HepG2 (cell line): ENCODE data around the gene ARID5B. TPM values are rescaled to one million over a fixed set of nuclear protein-coding genes. Genes with fewer than 3 reads are reported as not detected.

Source experiments
- ATAC-seq: fragments of 200-7000 bp; cut with Tn5 transposase; 3 replicates; pipeline ENCODE4 v1.9.1; 2020; ENCODE audit warnings: mild to moderate bottlenecking, moderate library complexity
- BruUV-seq: library from RNA; stranded (reverse); fragments of 400-500 nt; replicated peaks from 2 replicates; lab custom pipeline; 2021; lab: Mats Ljungman, UMichigan
- CTCF ChIA-PET: fragments of 300-600 bp; formaldehyde crosslinking; extraction: SDS; loops from one replicate; lab custom pipeline; 2021; ENCODE audit warnings: low total read pairs, inconsistent platforms, low intra/inter-chr PET ratio; lab: Yijun Ruan, JAX
- POLR2A ChIA-PET: fragments of 350-600 bp; sonication (Branson Sonifier 250); formaldehyde crosslinking; loops from one replicate; lab custom pipeline; 2020; ENCODE audit warnings: antibody characterized with exemption, inconsistent platforms; lab: Yijun Ruan, JAX
- DNase-seq: peaks from one replicate; pipeline ENCODE4 v3.0.0-alpha.2; 2015; ENCODE audit warnings: low spot score
- FAIRE-seq: peaks from 3 replicates; lab custom pipeline; 2011; peaks lifted over from hg19 to GRCh38; lab: Jason Lieb, UNC
- H2AFZ ChIP-seq: one replicate; pipeline ENCODE4 v1.6.1; 2011; ENCODE audit warnings: low read length, inconsistent platforms
- H3K27ac ChIP-seq: fragments of 300-600 bp; 3 replicates; pipeline ENCODE4 v1.8.0; 2011; ENCODE audit warnings: mixed run types, mild to moderate bottlenecking, mixed read lengths, low read length, inconsistent platforms; ENCODE audit not compliant: insufficient read depth; ENCODE audit errors: extremely low read length
- H3K27me3 ChIP-seq, 2 experiments: fragments of 200-600 bp in 1 of 2; 2 replicates in 1 of 2; 3 replicates in 1 of 2; pipeline versions ENCODE4 v1.6.0 to v1.8.0; 2011; ENCODE audit warnings: low read length in 2 of 2, mild to moderate bottlenecking in 2 of 2, moderate library complexity in 2 of 2, inconsistent platforms in 1 of 2; ENCODE audit not compliant: insufficient read depth in 2 of 2, control insufficient read depth in 1 of 2
- H3K36me3 ChIP-seq, 2 experiments: fragments of 200-600 bp in 1 of 2; replicated peaks in 1 of 2; 2 replicates in 1 of 2; 3 replicates in 1 of 2; pipeline versions ENCODE4 v1.5.1 to v1.8.0; 2011; ENCODE audit warnings: low read length in 2 of 2, inconsistent platforms in 1 of 2; ENCODE audit not compliant: insufficient read depth in 2 of 2, control insufficient read depth in 1 of 2
- H3K4me1 ChIP-seq: 2 replicates; pipeline ENCODE4 v1.5.1; 2012; ENCODE audit warnings: low read length, inconsistent platforms; ENCODE audit not compliant: insufficient read depth
- H3K4me2 ChIP-seq: 2 replicates; pipeline ENCODE4 v1.6.0; 2011; ENCODE audit warnings: low read depth, low read length, inconsistent platforms
- H3K4me3 ChIP-seq, 3 experiments: fragments of 200-600 bp in 1 of 3; sonication (generic), shearing (Covaris generic) in 1 of 3; replicated peaks in 1 of 3; 2 replicates each; pipeline ENCODE4 v1.5.1; 2011 to 2016; ENCODE audit warnings: low read length in 3 of 3, inconsistent platforms in 2 of 3, low read depth in 2 of 3, mild to moderate bottlenecking in 2 of 3, control low read depth in 1 of 3, mixed read lengths in 1 of 3; ENCODE audit not compliant: insufficient read depth in 1 of 3
- H3K79me2 ChIP-seq: one replicate; pipeline ENCODE4 v1.6.1; 2011; ENCODE audit warnings: low read length, inconsistent platforms; ENCODE audit not compliant: insufficient read depth
- H3K9ac ChIP-seq: 2 replicates; pipeline ENCODE4 v1.6.0; 2011; ENCODE audit warnings: mild to moderate bottlenecking, low read depth, low read length, inconsistent platforms; ENCODE audit not compliant: insufficient read depth
- H3K9me3 ChIP-seq: 2 replicates; pipeline ENCODE4 v1.5.1; 2012; ENCODE audit warnings: mild to moderate bottlenecking, low read length
- H4K20me1 ChIP-seq: 2 replicates; pipeline ENCODE4 v1.6.0; 2011; ENCODE audit warnings: inconsistent platforms, mild to moderate bottlenecking, low read length, moderate library complexity; ENCODE audit not compliant: insufficient read depth
- ARID5B ChIP-seq: IDR thresholded peaks from 2 replicates; pipeline ENCODE4 v1.4.0; 2020; ENCODE audit warnings: mild to moderate bottlenecking, missing genetic modification reagents
- CBX5 ChIP-seq: sonication (generic); formaldehyde crosslinking; IDR thresholded peaks from 2 replicates; pipeline ENCODE4 v1.4.0; 2020; ENCODE audit warnings: missing genetic modification reagents, borderline replicate concordance
- FIP1L1 ChIP-seq: fragments of 200-400 bp; formaldehyde crosslinking; IDR thresholded peaks from 2 replicates; pipeline ENCODE4 v1.6.1; 2018; ENCODE audit warnings: low read depth, mild to moderate bottlenecking, low read length, moderate library complexity, borderline replicate concordance; ENCODE audit not compliant: insufficient read depth
- KDM2A ChIP-seq: sonication (generic); formaldehyde crosslinking; IDR thresholded peaks from 2 replicates; pipeline ENCODE4 v1.4.0; 2020; ENCODE audit warnings: low read depth, missing genetic modification reagents, borderline replicate concordance
- RAD21 ChIP-seq: fragments of 450-650 bp; formaldehyde crosslinking; IDR thresholded peaks from 2 replicates; pipeline ENCODE4 v1.5.0; 2020; ENCODE audit warnings: mild to moderate bottlenecking
- SALL1 ChIP-seq: sonication (generic); formaldehyde crosslinking; IDR thresholded peaks from 2 replicates; pipeline ENCODE4 v1.8.0; 2022; ENCODE audit warnings: mild to moderate bottlenecking, missing genetic modification reagents
- SMC3 ChIP-seq: IDR thresholded peaks from 2 replicates; pipeline ENCODE4 v1.6.1; 2011; ENCODE audit warnings: low read length, improper control_type of control experiment
- STAG1 ChIP-seq: sonication (generic); formaldehyde crosslinking; IDR thresholded peaks from 2 replicates; pipeline ENCODE4 v1.4.0; 2020; ENCODE audit warnings: missing genetic modification reagents
- THAP11 ChIP-seq: IDR thresholded peaks from 2 replicates; pipeline ENCODE4 v1.6.1; 2016; ENCODE audit warnings: missing biosample characterization, missing genetic modification reagents
- ZFAT ChIP-seq: sonication (generic); formaldehyde crosslinking; conservative IDR thresholded peaks from 2 replicates; pipeline ENCODE4 v1.8.1; 2023; ENCODE audit warnings: missing genetic modification reagents, inconsistent platforms
- ZFX ChIP-seq: sonication (generic); formaldehyde crosslinking; IDR thresholded peaks from 2 replicates; pipeline ENCODE4 v1.4.0; 2020; ENCODE audit warnings: mild to moderate bottlenecking, low read depth, missing genetic modification reagents, moderate library complexity
- ZNF335 ChIP-seq: sonication (generic); formaldehyde crosslinking; IDR thresholded peaks from 2 replicates; pipeline ENCODE4 v1.4.0; 2020; ENCODE audit warnings: missing genetic modification reagents
- ZNF549 ChIP-seq: sonication (generic); formaldehyde crosslinking; IDR thresholded peaks from 2 replicates; pipeline ENCODE4 v1.5.0; 2020; ENCODE audit warnings: missing genetic modification reagents
- ZNF556 ChIP-seq: sonication (generic); formaldehyde crosslinking; IDR thresholded peaks from 2 replicates; pipeline ENCODE4 v1.4.0; 2020; ENCODE audit warnings: mild to moderate bottlenecking, missing genetic modification reagents, borderline replicate concordance
- ZNF883 ChIP-seq: sonication (generic); formaldehyde crosslinking; IDR thresholded peaks from 2 replicates; pipeline ENCODE4 v1.5.1; 2020; ENCODE audit warnings: mild to moderate bottlenecking, missing genetic modification reagents; ENCODE audit errors: not compliant biosample characterization
- ZSCAN29 ChIP-seq: sonication (generic); formaldehyde crosslinking; conservative IDR thresholded peaks from 2 replicates; pipeline ENCODE4 v1.4.0; 2020; ENCODE audit warnings: mild to moderate bottlenecking, missing genetic modification reagents
- WGBS: methylation state at CpG from one replicate; pipeline ENCODE4 v1.1.6; 2017; ENCODE audit warnings: low lambda C conversion rate; 5-methylcytosine and 5-hydroxymethylcytosine counted together
- in situ Hi-C: cut with HindIII; loops from 2 replicates; pipeline ENCODE4 v1.10.0; 2017; ENCODE audit warnings: low pct_unique_long_range_greater_than_20kb; ENCODE audit not compliant: extremely low pct_ligation_motif_present
- intact Hi-C: fragments of 100-400 bp; cut with micrococcal nuclease; formaldehyde crosslinking; loops from one replicate; pipeline ENCODE4 v1.10.0; 2022; ENCODE audit not compliant: unreplicated experiment
- polyA plus RNA-seq, 8 experiments: library from polyadenylated mRNA; depleted of rRNA in 3 of 8; stranded (reverse) in 7 of 8; unstranded in 1 of 8; fragments of >200 nt; fragmentation: Illumina TruSeq in 4 of 8; extraction: Trizol in 4 of 8; gene quantifications; 2 replicates each; pipeline versions ENCODE4 v1.2.1 to v1.2.3, GENCODE V29; 2011 to 2016; ENCODE audit warnings: low read depth in 4 of 8, missing spikeins in 1 of 8, mixed read lengths in 1 of 8; ENCODE audit not compliant: insufficient read depth in 1 of 8
- total RNA-seq, 5 experiments: library from RNA; depleted of rRNA; stranded (reverse); fragments of >200 nt; fragmentation: Illumina TruSeq; extraction: Trizol; gene quantifications; 2 replicates each; pipeline ENCODE4 v1.2.3, GENCODE V29; 2016; ENCODE audit warnings: low read depth in 1 of 5
- TF ChIP-seq, protein P1 (sequence below): IDR thresholded peaks from 2 replicates; pipeline ENCODE4 v1.6.1; 2012; ENCODE audit warnings: inconsistent platforms
- TF ChIP-seq, protein P2 (sequence below): sonication (generic); formaldehyde crosslinking; IDR thresholded peaks from 2 replicates; pipeline ENCODE4 v1.5.0; 2020; ENCODE audit warnings: mild to moderate bottlenecking, missing genetic modification reagents, moderate library complexity

The ARID5B gene
- total and polyA plus RNA-seq, 2 of the 13 experiments (the other 11 are each of a cell fraction or from before 2014, with no cell fraction given): 6.2 to 21.1 TPM

DNA sequence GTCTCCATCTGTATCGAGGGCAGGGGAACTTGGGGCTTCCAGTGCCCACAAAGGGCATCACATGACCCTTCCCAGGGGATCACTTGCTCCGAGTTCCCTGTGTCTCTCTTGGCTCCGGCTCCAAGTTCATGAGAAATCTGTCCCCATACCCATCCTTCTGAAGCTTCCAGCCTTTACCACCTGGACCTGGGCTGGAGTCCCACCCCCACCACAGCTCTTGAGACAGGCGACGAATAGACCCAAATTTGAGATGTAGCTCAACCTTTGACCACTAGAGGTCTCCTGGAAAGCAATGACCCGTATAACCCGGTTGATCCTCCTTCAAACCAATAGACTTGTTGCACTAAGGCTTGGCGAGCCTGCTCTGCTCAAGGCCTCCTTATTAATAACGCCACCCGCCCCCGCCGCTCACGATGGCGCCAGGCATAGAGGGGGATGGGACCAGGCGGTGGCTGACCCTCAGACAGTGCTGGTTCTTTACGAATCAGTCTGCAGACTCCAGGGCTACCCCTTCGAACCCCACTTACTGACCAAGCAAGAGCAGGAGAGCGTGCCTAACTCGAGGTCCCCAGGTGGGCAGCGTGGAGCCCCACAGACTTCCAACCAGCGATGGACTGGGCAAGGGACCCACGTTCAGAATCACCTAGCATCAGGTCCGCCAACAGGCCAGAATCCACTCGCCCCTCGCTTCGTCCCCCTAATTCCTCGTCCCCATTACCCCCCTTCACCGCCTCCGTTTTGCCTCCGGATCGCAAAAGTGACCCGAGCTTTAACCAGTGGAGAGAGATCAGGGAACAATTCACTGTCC is 4.4 kb upstream of the ARID5B start:
- no peaks in the 10 kb centered on the region for H3K9me3 ChIP-seq
- intact Hi-C loops: loop anchor here (1.0 to 2.0 kb wide), 3 partner anchors 141 to 348 kb away; no protein-coding TSS in a partner anchor
- ATAC-seq (peak; percentile 92), FAIRE-seq (peak; percentile 62), DNase-seq (peak; percentile 74)
- H3K9ac ChIP-seq: no peak overlapping the region
- H4K20me1 ChIP-seq: no peaks in the 10 kb centered on the region
- no peak overlapping the region for H3K27ac ChIP-seq
- H3K36me3 ChIP-seq: no peaks in the 10 kb centered on the region
- CTCF ChIA-PET: interaction anchor here (0.6 kb wide), 1 partner anchor 106 kb away, joined by 3 read pairs; no protein-coding TSS in a partner anchor
- H3K79me2 ChIP-seq: peaks cover 6% of the 10 kb centered on the region
- peaks cover 52% of the 10 kb centered on the region for H3K4me1 ChIP-seq
- H2AFZ ChIP-seq: no peak overlapping the region
- H3K4me2 ChIP-seq: peak overlapping the region; percentile 43
- 71% methylated on average over 23 of the region's 32 CpGs for WGBS
- no peaks in the 10 kb centered on the region; a peak in 1 of 5 replicates for H3K27me3 ChIP-seq
- in situ Hi-C loops: no loop called here
- POLR2A ChIA-PET: interaction anchor here (0.6 to 0.9 kb wide), 4 partner anchors 67 to 287 kb away, joined by 3 to 6 read pairs (median 5); no protein-coding TSS in a partner anchor
- no peak overlapping the region for H3K4me3 ChIP-seq
- BruUV-seq: no TSS peak
- TF ChIP-seq CBX5 (CRISPR knock-in tag) (no peak), ZNF883 (peak; percentile 38), RAD21 (peak; percentile 59; the same call in 1 of the 2 replicates), ARID5B (CRISPR knock-in tag) (peak; percentile 44; the same call in 1 of the 2 replicates), ZFAT (CRISPR knock-in tag) (no peak), ZNF549 (CRISPR knock-in tag) (no peak), STAG1 (CRISPR knock-in tag) (peak; percentile 71), ZSCAN29 (CRISPR knock-in tag) (no peak), ZNF556 (CRISPR knock-in tag) (no peak), THAP11 (CRISPR knock-in tag) (0 out of 2 replicates have a peak, but pooled peaks have one; percentile 39), SMC3 (peak; percentile 67), ZFX (CRISPR knock-in tag) (0 out of 2 replicates have a peak, but pooled peaks have one; percentile 13), KDM2A (peak; percentile 42; the same call in 1 of the 2 replicates), FIP1L1 (no peak), SALL1 (peak; percentile 64; the same call in 1 of the 2 replicates), ZNF335 (CRISPR knock-in tag) (0 out of 2 replicates have a peak, but pooled peaks have one; percentile 31)
- TF ChIP-seq, protein P1, sequence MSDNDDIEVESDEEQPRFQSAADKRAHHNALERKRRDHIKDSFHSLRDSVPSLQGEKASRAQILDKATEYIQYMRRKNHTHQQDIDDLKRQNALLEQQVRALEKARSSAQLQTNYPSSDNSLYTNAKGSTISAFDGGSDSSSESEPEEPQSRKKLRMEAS: 0 out of 2 replicates have a peak, but pooled peaks have one; percentile 16
- TF ChIP-seq, protein P2, sequence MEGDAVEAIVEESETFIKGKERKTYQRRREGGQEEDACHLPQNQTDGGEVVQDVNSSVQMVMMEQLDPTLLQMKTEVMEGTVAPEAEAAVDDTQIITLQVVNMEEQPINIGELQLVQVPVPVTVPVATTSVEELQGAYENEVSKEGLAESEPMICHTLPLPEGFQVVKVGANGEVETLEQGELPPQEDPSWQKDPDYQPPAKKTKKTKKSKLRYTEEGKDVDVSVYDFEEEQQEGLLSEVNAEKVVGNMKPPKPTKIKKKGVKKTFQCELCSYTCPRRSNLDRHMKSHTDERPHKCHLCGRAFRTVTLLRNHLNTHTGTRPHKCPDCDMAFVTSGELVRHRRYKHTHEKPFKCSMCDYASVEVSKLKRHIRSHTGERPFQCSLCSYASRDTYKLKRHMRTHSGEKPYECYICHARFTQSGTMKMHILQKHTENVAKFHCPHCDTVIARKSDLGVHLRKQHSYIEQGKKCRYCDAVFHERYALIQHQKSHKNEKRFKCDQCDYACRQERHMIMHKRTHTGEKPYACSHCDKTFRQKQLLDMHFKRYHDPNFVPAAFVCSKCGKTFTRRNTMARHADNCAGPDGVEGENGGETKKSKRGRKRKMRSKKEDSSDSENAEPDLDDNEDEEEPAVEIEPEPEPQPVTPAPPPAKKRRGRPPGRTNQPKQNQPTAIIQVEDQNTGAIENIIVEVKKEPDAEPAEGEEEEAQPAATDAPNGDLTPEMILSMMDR (CRISPR knock-in tag): peak; percentile 80
